SU-DHL-6 (cell line): Measurements from ENCODE around the gene HTATIP2.

Experiments used
- CTCF ChIP-seq: fragments of 200-600 bp; sonication (generic); IDR thresholded peaks from one replicate; pipeline ENCODE4 v1.5.1; 2017; ENCODE audit warnings: antibody characterized with exemption, mild to moderate bottlenecking, low read length, moderate library complexity; ENCODE audit not compliant: insufficient read depth, poor library complexity, severe bottlenecking
- EZH2phosphoT487 ChIP-seq: fragments of 200-600 bp; sonication (generic), shearing (Covaris generic); conservative IDR thresholded peaks from 2 replicates; pipeline ENCODE4 v1.6.1; 2018; ENCODE audit warnings: mild to moderate bottlenecking, antibody characterized with exemption, low read length, moderate library complexity, mixed read lengths

DNA sequence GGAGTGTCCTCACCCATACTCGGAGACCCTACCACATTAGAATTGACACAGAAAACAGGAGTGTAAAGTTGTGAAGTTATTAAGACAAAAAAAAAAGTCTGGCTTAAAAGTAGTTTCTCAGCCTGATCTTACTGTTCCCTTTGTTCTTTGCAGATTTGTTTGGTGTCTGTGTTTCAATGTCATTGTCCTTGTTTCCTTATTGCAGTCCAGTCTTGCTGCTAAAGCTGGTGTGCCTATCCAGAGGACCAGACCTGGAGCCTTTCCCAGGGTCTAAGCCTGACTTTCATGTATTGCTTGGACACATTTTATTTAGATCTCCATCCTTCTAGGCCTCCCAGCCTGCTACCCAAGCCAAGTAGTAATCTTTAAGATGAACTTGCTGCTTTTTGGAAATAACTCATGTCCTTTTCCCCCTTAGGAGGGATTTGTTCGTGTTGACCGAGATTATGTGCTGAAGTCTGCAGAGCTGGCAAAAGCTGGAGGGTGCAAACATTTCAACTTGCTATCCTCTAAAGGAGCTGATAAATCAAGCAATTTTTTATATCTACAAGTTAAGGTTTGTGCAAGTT is 12.7 kb downstream of the HTATIP2 start:
- no peak for TF ChIP-seq CTCF
- no peak for TF ChIP-seq EZH2phosphoT487
